HG02571 (cell line): ENCODE results near the gene CACNA1G.

ENCODE experiments used
- ATAC-seq: cut with Tn5 transposase; IDR thresholded peaks from one replicate; pipeline ENCODE4 v1.9.1; 2021; ENCODE audit warnings: mild to moderate bottlenecking, moderate library complexity; ENCODE audit not compliant: unreplicated experiment

Gene CACNA1G

DNA sequence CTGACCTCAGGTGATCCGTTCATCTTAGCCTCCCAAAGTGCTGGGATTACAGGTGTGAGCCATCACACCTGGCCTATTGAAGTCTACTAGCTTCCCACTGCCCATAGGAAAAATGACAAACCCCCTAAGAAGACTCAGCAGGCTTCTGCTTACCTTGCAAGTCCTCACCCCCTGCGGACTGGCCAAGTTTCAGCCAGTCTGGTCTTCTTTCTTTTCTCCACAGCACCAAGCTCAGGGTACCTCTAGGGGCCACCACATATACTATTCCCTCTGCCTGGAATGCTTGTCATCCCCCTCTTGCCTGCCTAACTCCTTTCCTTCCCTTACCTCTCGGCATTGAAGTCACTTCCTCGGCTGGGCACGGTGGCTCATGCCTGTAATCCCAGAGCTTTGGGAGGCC is 105.3 kb downstream of the CACNA1G start:
- no peak for ATAC-seq

DNA sequence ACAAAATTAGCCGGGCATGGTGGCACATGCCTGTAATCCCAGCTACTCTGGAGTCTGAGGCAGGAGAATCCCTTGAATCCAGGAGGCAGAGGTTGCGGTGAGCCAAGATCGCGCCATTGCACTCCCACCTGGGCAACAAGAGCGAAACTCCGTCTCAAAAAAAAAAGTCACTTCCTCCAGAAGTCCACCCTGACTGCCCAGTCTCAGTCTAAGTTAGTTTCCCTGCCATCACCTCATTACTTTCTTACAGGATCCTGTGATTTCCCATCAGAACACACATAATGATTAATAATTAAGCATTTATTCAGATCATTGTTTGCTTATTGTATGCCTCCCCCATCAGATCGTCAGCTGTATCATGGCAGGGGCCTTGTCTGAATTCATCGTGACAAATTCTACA is 105.8 kb downstream of the CACNA1G start:
- no peak for ATAC-seq

DNA sequence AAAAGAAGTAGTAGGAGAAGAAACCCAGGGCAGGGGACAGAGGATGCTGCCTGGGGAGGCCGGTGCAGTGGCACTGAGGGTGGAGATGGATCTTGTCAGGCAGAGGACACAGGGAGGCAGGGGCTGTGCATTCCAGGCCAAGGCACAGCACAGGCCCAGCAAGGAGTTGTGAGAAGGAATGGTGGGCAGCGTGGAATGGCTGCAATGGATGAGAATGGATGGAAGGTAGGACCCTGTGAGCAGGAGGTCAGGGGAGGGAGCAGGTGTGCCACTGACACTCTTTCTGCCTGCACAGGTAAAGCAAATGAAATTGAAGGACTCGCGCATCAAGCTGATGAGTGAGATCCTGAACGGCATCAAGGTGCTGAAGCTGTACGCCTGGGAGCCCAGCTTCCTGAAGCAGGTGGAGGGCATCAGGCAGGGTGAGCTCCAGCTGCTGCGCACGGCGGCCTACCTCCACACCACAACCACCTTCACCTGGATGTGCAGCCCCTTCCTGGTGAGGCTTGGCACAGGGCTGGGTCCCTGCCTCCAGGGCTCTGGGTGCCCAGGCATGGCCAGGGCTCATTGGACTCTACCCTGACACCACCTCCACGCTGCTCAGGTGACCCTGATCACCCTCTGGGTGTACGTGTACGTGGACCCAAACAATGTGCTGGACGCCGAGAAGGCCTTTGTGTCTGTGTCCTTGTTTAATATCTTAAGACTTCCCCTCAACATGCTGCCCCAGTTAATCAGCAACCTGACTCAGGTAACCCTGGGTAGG is 106.9 kb downstream of the CACNA1G start:
- ATAC-seq = no peak

DNA sequence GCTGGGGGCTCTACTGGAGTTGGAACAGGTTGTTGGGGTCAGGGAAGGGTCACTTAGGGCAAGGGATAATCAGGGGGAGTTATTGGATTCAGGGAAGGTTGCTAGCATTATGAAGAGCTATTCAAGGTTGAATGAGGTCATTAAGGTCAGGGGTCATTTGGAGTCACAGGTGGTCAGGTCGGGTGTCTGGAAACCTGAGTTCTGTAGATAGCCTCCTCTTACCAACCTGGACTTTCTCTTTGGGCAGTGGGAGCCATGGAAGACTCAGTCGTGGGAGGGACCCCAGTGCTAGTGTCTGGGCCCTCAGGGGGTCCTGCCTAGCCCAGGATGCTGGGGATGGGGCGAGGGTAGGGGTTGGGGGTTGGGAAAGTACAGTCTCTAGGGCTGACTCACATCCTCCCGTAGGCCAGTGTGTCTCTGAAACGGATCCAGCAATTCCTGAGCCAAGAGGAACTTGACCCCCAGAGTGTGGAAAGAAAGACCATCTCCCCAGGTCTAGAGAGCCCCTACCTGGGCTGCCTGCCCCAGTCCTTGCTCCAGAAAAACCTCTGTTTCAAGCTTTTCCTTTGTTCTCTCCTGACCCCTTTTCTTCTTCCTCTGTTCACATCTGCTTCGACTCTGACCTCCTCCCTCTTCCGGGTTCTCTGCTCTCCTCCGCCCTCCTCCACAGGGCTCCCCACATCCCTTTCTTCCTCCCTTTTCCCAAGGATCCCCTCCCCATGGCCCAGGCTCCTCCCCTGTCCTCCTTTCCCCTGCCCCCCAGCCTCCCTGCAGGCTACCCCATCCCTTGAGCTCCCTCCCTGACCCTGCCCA is 107.7 kb downstream of the CACNA1G start:
- ATAC-seq = no peak

DNA sequence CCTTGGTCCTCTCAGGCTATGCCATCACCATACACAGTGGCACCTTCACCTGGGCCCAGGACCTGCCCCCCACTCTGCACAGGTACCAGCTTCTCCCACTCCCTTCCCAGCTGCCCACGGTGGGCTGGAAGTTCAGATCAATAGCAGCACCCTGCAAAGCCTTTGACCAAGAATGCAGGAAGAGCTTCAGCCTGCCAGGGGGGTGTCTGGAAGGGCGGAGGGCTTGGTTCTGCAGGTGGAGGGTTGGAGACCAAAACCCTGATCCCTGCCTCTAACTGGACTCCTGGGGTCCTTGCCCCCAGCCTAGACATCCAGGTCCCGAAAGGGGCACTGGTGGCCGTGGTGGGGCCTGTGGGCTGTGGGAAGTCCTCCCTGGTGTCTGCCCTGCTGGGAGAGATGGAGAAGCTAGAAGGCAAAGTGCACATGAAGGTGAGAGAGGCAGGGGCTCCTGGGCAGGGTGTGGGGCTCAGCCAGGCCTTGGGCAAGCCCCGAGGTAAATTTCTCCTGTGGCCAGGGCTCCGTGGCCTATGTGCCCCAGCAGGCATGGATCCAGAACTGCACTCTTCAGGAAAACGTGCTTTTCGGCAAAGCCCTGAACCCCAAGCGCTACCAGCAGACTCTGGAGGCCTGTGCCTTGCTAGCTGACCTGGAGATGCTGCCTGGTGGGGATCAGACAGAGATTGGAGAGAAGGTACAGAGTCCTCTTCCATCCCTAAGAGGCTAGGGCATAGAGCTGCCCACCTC is 108.5 kb downstream of the CACNA1G start:
- ATAC-seq = no peak

DNA sequence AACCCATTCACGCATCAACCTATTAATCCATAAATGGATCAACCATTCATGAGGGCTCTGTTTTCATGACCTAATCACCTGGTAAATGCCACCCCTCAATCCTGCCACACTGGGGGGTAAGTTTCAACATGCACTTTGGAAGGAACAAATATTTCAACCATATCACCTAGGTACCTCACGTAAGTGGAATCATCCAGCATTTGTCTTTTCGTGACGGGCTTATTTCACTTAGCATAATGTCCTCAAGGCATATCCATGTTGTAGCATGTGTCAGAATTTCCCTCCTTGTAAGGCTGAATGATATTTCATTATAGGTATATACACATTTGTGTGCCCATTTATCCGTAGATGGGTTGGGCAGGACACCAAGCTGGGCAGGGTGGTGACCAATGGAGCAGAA is 111.6 kb downstream of the CACNA1G start:
- ATAC-seq = no peak

DNA sequence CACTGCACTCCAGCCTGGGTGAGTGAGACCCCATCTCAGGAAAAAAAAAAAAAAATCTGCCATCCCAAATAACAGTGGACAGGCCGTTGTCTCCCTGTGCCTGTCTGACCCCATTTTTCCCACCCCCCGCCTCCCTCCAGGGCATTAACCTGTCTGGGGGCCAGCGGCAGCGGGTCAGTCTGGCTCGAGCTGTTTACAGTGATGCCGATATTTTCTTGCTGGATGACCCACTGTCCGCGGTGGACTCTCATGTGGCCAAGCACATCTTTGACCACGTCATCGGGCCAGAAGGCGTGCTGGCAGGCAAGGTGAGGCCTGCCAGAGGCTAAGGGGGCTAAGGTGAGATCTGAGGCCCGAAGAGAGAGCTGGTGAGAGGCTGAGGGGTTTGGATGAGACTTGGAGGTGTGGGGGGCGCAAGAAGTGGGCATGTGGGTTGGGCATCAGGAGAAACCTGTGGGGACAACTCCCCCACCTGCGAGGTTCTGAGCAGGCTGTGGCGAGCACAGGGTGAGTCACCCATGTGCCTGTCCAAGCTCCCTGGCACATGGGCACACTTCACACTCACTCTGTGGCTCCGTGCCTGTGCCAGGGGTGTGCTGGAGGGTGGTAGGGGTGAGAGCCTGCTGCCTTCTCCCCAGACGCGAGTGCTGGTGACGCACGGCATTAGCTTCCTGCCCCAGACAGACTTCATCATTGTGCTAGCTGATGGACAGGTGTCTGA is 112.5 kb downstream of the CACNA1G start:
- no peak for ATAC-seq

DNA sequence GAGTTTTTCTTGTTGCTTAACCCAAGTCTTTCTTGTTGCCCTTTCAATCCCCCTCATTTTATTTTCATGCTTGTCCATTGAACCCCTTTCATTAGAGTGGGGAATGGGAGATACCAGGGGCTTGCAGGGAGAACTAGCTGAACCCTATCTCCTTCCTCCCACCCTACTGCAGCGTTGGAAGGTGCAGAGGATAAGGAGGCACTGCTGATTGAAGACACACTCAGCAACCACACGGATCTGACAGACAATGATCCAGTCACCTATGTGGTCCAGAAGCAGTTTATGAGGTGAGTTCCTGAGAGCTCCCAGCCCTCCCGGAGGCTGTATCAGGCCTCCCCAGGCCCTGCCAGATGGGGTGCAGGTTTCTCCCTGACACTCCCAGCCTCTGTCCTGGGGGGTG is 114.7 kb downstream of the CACNA1G start:
- no peak for ATAC-seq

DNA sequence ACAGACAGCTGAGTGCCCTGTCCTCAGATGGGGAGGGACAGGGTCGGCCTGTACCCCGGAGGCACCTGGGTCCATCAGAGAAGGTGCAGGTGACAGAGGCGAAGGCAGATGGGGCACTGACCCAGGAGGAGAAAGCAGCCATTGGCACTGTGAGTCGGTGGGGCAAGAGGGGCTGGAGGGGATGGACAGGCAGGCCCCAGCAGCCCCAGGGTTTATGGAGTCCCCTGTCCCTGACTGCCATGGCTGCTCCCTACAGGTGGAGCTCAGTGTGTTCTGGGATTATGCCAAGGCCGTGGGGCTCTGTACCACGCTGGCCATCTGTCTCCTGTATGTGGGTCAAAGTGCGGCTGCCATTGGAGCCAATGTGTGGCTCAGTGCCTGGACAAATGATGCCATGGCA is 115.1 kb downstream of the CACNA1G start:
- ATAC-seq = no peak

DNA sequence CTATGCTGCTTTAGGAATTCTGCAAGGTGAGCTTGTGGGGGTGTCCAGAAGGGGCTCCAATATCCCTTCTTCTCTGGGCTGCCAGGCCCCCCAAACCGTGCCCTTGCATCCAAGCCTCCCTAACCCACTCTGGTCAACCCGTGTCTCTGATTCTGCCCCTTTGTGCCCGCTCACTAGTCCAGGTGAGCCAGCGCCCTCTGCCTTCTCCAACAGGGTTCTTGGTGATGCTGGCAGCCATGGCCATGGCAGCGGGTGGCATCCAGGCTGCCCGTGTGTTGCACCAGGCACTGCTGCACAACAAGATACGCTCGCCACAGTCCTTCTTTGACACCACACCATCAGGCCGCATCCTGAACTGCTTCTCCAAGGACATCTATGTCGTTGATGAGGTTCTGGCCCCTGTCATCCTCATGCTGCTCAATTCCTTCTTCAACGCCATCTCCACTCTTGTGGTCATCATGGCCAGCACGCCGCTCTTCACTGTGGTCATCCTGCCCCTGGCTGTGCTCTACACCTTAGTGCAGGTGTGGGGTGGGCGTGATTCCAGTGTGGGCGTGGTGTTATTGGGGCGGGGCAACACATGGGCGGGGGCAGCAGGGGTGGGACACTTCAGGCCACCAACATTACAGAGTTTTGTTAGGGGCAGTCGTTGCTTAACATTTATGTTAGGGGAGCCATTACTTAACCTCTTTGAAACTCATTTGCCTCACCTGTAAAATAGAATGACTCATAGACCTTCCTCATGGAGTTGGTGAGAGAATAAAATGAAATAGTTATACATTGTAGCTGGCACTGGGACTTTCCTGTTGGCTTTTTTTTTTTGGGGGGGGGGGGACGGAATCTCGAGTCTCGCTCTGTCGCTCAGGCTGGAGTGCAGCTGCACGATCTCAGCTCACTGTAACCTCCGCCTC is 115.8 kb downstream of the CACNA1G start:
- no peak for ATAC-seq
